GM19025 (cell line): Measurements from ENCODE around the gene P4HA1.

ENCODE experiments used
- ATAC-seq: cut with Tn5 transposase; IDR thresholded peaks from one replicate; pipeline ENCODE4 v1.9.1; 2021; ENCODE audit warnings: mild to moderate bottlenecking, low read depth, moderate library complexity; ENCODE audit not compliant: unreplicated experiment

The P4HA1 gene

DNA sequence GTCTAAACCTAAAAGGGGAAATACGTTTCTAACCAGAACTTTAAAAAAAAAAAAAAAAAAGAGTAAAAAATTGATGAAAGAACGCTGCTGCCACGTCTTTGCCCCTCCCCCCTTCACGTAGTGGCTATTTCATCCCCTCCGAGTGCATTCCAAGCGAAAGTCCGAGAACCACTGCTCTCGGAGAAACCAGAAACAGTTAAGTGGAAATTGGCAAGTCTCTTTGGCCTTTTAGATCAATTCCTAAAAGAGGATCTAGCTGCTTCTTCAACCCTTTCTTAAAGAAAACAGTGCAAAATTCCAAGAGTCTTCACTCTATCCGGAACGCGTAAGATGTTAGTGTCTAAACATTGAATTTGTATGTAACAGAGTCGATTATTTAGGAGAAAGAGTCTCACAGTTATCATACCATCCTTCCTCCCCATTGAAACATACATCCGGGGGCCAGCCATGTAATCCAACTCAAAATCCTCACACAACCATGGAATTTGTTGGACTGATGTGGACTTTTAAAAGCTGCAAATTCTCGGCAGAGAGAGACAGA is 1.1 kb downstream of the P4HA1 start:
- no peak for ATAC-seq

DNA sequence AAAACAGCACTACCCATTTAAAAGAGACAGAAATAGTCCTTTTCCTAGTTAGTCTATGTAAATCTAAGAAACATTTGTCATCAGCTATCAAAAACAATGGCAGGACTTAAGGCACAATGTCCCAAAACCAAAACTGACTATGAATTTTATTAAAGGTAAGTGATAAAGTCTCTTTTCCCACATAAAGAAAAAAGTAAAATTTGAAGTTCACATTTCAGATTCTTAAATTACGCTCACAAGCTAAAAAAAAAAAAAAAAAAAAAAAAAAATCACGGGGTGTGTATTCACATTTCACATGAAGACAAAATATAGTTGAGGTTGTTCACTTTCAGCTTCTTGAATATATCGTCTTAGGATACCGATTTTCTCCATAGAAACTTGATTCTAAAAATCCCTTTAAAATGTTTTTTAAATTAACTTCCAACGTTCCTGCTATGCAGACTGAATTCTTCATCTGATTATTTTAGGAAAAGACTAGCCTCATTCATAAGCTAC is 1.6 kb downstream of the P4HA1 start:
- no peak for ATAC-seq

GRCh38 chr10:73093922-73094850 is 2.5 kb downstream of the P4HA1 start:
- no peak for ATAC-seq

DNA sequence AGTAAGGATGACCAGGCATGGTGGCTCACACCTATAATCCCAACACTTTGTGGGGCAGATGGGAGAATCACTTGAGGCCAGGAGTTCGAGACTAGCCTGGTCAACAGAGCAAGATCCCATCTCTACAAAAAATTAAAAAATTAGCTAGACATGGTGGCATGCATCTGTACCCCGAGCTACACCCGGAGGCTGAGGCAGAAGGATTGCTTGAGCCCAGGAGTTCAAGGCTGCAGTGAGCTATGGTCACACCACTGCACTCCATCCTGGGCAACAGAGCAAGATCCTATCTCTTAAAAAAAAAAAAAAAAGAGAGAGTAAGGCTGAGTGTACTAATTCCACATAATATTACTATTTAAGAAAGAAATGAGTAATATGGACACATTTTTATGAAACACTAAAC is 3.8 kb downstream of the P4HA1 start:
- no peak for ATAC-seq

GRCh38 chr10:73088304-73088703 is 8.4 kb downstream of the P4HA1 start:
- no peak for ATAC-seq

DNA sequence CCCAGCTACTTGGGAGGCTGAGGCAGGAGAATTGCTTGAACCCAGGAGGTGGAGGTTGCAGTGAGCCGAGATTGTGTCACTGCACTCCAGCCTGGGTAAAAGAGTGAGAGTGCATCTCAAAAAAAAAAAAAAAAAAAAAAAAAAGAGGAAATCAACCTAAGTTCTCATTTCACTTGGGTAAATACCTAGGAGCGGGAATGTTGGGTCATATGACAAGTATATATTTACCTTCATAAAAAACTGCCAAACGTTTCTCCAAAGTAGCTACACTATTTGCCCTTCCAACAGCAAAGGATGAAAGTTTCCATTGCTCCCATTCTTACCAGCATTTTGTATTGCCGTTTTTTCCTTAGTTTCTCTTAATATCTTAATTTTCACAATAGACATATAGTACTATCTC is 9.8 kb downstream of the P4HA1 start:
- ATAC-seq: no peak

DNA sequence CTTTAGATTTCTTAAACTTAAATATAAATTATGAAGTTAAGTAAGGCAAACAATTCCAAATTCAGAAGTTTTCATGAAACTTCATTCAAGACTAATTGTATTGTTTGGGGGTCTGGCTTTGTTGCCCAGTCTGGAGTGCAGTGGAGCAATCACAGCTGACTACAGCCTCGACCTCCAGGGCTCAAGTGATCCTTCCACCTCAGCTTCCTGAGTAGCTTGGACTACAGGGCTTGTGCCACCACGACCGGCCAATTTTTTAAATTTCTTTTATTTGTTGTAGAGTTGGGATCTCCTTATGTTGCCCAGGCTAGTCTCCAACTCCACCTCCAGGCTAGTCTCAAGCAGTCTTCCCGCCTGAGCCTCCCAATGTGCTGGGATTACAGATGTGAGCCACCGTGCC is 12.5 kb downstream of the P4HA1 start:
- ATAC-seq: no peak

DNA sequence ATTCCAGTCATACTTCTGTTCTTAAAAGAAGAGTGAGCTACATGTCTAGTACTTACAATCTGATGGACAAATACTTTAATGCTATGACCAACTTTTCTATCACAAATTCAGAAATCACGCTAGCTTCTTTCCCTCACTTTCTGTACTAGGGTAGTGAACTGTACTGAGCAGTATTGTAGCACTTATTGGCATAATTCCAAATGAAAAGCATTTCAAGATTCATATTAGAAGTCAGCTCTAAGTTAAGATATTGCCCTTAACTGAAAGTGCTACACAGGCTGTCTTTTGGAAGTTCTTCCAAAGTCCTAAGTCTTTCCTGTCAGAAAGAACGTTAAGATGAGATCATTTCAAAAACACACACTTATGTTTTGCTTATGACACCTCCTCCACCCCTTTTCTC is 13.4 kb downstream of the P4HA1 start:
- no peak for ATAC-seq

DNA sequence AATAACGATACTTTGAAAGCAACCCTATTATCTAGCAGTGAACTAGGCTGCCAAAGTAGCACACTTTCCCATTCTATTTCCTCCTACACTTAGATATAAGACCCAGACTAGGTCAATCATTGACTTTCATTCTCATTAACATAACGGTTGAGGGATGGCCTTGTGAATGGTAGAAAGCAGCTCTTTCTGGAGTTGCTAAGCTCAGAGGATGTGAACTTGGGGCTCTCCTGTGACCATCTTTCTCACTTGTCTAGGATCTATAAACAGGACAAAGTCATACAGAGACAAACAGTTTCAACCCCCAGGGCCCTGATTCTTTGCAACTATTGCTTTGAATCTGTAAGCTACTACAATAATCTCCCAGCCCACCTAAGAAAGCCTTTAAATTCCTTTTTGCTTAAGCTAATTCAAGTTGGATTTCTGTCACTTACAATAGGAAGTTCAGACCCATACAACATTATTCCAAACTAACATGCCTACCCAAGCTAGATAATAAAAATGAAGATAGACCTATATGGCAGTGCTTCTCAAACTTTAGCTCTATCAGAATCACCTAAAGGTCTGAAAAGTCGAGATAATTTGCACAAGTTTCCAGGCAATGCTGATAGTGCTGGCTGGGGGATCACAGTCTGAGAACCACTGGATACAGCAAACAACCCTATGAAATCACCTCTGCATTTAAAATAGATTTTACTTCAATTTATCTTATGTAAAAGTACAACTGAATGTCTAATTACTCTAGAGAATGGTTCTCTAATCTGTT is 16.7 kb downstream of the P4HA1 start:
- peak; percentile 75 for ATAC-seq

DNA sequence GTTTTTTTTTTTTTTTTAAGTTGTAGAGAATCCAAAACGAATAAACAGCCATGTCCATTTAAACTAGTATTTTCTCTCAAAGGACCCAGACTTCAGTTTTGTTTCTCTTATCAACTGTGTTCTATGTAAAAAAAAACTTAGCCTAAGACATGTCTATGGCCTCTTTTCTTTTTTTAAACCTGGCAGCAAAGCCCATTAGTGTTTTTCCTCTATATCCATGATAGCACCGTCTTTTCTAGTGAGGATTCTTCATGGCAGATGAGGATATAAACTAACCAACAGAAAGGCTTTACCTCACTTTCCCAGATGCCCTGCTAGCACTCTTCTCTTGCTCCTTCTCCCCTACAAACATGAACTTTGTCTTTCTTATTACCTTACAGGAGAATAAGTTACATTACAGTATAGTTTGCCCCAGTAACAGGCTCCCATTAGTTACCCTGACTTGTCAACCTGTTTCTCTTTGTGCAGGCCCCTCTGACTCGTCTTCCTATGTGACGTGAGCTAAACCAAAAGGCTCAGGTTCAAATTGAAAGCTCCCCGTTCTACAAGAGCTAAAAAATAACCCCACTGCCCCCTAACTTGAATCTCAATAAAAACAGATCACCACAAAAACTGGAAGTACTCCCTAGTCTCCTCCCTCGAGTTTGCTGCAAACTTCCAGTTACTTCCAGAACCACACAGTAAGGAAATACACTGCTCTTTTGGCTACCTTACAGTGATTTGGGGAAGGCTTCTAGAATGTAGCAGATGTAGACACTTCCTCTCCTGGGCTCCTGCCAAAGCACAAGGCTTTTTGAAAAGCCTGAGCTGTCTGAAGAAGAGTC is 20.1 kb downstream of the P4HA1 start:
- ATAC-seq: no peak

DNA sequence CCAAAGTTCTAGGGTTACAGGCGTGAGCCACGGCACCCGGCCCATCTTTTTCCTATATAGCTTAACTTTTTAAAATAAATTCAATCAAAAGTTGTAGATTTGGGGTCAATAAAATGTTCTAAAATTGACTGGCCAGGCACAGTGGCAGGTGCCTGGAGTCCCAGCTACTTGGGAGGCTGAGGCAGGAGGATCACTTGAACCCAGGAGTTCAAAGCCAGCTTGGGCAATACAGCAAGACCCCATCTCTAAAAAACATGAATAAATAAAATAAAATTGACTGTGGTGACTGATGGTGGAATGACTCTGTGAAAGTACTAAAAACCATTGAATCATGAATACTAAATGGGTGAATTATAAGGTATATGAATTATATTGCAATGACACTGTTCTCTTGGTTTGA is 20.8 kb downstream of the P4HA1 start:
- ATAC-seq: no peak

GRCh38 chr10:73073627-73074026 is 23.0 kb downstream of the P4HA1 start:
- ATAC-seq: no peak

DNA sequence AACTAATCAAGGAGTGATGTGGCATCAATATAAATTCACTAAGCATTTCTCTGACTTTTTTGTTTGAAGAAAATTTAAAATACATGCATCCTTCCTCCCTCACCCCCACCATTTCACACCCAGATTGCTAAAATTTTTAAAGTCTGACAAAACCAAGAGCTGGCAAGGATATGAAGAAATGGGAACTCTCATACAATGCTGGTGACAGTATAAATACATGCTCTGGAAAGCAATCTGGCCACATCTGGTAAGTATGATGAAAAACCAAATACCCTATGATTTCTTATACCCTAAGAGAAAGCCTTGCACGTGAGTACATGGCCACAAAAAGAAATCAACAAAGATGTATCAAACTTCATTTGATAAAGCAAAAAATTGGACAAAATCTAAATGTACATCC is 31.2 kb downstream of the P4HA1 start:
- no peak for ATAC-seq

DNA sequence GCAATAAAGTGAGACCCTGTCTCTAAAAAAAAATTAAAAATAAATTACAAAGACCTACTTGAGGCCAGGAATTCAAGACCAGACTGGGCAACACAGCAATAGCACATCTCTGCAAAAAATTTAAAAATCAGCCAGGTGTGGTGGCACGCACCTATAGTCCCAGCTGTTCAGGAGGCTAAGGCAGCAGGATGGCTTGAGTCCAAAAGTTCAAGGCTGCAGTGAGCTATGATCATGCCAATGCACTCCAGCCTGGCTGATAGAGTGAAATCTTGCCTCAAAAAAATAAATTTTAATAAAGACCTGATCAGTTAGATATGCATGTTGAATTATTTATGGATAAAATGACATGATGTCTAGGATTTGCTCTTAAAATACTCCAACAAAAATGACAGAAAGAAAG is 34.9 kb downstream of the P4HA1 start:
- no peak for ATAC-seq

DNA sequence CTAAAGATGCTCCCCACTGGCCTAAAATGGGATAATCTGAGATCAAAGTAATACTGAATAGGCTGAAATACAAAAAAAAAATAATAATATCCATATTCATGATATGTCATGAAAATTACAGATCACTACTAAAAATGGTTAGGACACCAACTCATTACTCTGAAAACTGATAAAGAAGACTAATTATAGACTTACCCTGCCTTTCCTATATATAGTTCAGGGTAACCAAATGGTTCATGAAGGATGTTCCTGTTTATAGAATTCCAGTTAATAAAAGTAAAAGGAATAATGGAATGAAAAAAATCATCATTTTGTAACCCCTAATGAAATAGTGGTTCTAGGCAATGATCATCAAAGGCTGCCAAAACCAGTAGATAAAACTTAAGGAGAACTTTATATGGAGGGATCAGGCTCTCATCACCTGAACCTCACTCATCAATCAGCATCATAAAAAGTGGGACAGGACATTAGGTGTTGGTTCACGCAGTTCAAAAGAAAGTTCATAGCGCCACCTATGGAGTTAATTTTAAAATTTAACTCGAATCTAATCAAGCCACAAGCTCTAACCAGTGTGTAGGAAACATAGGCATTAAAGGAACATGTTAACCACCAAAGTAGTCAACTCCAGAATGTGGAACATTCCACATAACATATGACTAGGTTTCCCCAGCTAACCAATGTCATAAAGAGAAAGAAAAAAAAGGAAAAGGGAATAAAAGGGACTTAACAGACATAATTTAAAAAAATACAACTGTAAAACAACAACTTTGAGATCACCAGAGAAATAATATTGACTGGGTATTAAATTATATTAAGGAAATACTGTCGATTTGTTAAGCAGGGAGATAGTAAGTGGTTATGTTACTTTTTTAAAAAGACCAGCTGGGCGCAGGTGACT is 35.7 kb downstream of the P4HA1 start:
- no peak for ATAC-seq

GRCh38 chr10:73060173-73060572 is 36.5 kb downstream of the P4HA1 start:
- ATAC-seq: no peak

- ATAC-seq: no peak
Observed at GRCh38 chr10:73058057-73058591, 38.5 kb downstream of the P4HA1 start.

DNA sequence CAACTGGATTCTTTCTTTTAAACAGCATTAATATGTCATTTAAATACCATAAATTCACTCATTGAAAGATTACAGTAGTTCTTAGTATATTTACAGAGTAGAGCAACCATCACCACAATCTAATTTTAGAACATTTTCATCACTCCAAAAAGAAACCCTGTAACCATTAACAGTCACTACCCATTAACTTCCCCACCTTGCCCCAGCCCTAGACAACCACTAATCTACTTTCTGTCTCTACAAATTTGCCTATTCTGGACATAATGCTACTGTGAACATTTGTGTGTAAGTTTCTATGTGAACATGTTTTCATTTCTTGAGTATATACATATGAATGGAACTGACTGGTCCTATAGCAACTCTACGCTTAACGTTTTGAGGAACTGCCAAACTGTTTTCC is 42.4 kb downstream of the P4HA1 start:
- peak; percentile 87 for ATAC-seq

- ATAC-seq: no peak
Observed at GRCh38 chr10:73053275-73053674, 43.4 kb downstream of the P4HA1 start.
